WI38 (cell line): ENCODE data around the gene MPDU1.

Experiments
- H3K4me3 ChIP-seq: 2 replicates; pipeline ENCODE4 v1.5.1; 2011; ENCODE audit warnings: low read depth, mild to moderate bottlenecking, control low read depth, low read length
- CTCF ChIP-seq: IDR thresholded peaks from 2 replicates; pipeline ENCODE4 v1.5.1; 2012; ENCODE audit warnings: low read depth, mild to moderate bottlenecking, control low read depth, low read length

MPDU1 gene

DNA sequence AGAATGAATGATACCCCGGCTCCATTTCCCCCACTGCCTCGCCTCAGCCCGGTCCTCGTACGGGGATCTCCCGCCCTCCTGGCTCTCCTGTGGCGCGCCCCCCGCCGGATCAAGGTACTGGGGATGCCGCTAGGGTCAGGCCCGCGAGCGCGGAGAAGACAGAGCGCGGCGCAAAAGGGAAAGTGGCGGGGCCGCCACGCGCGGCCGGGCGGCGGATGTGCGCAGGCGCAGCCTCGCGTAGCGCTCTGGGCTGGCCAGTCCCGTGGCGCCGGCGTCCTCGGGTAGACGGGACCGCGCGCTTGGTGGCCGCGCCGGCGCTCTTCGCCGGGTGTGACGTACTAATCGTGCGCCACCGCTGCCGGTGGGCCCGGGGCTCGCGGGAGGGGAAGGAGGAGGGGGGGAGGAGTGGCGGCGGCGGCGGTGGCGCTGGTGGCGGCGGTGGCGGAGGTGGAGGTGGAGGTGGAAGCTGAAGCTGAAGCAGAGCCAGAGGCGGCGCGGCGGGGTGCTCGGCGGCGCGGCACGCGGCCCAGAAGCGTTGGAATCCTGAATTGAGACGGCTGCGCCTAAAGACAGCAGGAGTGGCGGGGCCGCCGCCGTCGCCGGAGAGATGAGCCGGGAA is 22.0 kb upstream of the MPDU1 start, which contains the start of gene SENP3:
TSS of gene SENP3 (plus strand) at position 331 of the 619 bp plus-strand sequence. CDS start 1,158 bp downstream, outside the sequence.
- H3K4me3 ChIP-seq, result peak within 1 kb of the TSS; percentile 79
- TF ChIP-seq CTCF, result no peak

GRCh38 chr17:7562208-7562605 is 21.4 kb upstream of the MPDU1 start:
- H3K4me3 ChIP-seq, result peak overlapping the region; percentile 79
- TF ChIP-seq CTCF, result no peak

DNA sequence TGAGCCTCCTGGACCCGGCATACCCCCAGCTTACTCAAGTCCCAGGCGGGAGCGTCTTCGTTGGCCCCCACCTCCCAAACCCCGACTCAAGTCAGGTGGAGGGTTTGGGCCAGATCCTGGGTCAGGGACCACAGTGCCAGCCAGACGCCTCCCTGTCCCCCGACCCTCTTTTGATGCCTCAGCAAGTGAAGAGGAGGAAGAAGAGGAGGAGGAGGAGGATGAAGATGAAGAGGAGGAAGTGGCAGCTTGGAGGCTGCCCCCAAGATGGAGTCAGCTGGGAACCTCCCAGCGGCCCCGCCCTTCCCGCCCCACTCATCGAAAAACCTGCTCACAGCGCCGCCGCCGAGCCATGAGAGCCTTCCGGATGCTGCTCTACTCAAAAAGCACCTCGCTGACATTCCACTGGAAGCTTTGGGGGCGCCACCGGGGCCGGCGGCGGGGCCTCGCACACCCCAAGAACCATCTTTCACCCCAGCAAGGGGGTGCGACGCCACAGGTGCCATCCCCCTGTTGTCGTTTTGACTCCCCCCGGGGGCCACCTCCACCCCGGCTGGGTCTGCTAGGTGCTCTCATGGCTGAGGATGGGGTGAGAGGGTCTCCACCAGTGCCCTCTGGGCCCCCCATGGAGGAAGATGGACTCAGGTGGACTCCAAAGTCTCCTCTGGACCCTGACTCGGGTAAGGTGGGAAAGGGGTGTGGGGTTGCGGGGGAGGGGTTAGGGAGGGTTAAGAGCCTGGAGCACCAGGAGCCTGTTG is 20.4 kb upstream of the MPDU1 start:
- H3K4me3 ChIP-seq, result peak overlapping the region; percentile 79

GRCh38 chr17:7569571-7569970 is 14.1 kb upstream of the MPDU1 start:
- TF ChIP-seq CTCF, result no peak
- no peak overlapping the region for H3K4me3 ChIP-seq

More for the DNA sequence above, 20.4 kb upstream of the MPDU1 start:
- no peak for TF ChIP-seq CTCF

DNA sequence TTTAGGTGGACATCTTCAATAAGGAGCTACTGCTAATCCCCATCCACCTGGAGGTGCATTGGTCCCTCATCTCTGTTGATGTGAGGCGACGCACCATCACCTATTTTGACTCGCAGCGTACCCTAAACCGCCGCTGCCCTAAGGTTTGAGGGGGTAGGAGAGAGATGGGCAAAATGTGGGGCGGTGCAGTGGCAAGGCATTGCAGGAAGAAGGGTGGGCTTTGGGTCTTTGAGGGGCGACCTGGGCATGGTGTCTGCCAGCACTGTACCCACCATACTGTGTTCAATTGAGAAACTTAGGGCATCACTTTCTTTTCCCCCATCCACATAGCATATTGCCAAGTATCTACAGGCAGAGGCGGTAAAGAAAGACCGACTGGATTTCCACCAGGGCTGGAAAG is 13.3 kb upstream of the MPDU1 start:
- no peak overlapping the region for H3K4me3 ChIP-seq
- no peak for TF ChIP-seq CTCF

GRCh38 chr17:7572338-7572587 is 11.4 kb upstream of the MPDU1 start:
- peak overlapping the region; percentile 65 for H3K4me3 ChIP-seq
- no peak for TF ChIP-seq CTCF

DNA sequence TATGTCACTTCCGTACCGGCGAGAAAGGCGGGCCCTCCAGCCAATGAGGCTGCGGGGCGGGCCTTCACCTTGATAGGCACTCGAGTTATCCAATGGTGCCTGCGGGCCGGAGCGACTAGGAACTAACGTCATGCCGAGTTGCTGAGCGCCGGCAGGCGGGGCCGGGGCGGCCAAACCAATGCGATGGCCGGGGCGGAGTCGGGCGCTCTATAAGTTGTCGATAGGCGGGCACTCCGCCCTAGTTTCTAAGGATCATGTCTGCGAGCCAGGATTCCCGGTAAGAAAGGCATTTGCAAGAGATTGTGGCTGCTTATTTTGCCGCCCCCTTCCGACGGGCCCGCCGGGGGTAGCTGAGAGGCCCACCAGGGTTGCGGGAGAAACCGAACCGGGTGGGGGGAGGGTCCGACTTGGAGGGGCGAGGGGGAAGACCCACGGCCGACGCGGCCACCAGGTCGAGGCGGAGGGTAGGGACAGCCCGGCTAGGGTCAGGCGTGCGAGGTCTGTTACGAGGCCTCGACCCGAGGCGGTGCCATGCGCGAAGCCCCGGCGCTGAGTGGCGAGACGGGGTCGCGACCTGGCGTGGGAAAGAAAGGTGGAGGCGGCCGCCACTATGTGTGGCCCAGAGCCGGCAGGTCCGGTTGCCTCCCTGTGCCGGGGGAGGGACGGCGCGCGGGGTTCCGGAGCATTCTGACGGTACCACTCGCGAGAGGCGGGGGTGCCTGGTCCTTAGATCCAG is 10.9 kb upstream of the MPDU1 start:
- H3K4me3 ChIP-seq, result peak overlapping the region; percentile 97
- no peak for TF ChIP-seq CTCF
